K562 (cell line): ENCODE results near the gene SESN3. TPM values are rescaled to one million over a fixed set of nuclear protein-coding genes. Genes with fewer than 3 reads are reported as not detected.

Experiments
- ATAC-seq: fragments of 200-7000 bp; cut with Tn5 transposase; 3 replicates; pipeline ENCODE4 v1.9.1; 2020; ENCODE audit warnings: moderate library complexity
- BruUV-seq: library from RNA; stranded (reverse); fragments of 400-500 nt; replicated peaks from 2 replicates; lab custom pipeline; 2021; lab: Mats Ljungman, UMichigan
- CTCF ChIA-PET: fragments of 300-600 bp; formaldehyde crosslinking; extraction: SDS; loops from one replicate; lab custom pipeline; 2021; ENCODE audit warnings: low intra/inter-chr PET ratio; lab: Yijun Ruan, JAX
- POLR2A ChIA-PET: fragments of 300-600, 350-650 bp; sonication (Branson Sonifier 250); formaldehyde crosslinking; extraction: SDS; loops from one replicate; lab custom pipeline; 2021; ENCODE audit warnings: antibody characterized with exemption, inconsistent platforms; lab: Yijun Ruan, JAX
- DNase-seq, 4 experiments: peaks; one replicate each; pipeline versions ENCODE4 v3.0.0 to v3.0.0-alpha.2; 2011 to 2018; ENCODE audit warnings: low spot score in 3 of 4, mixed read lengths in 3 of 4; ENCODE audit errors: extremely low read depth in 1 of 4
- FAIRE-seq: peaks from 2 replicates; lab custom pipeline; 2011; peaks lifted over from hg19 to GRCh38; lab: Jason Lieb, UNC
- H2AFZ ChIP-seq: 2 replicates; pipeline ENCODE4 v1.6.0; 2011; ENCODE audit warnings: low read depth, low read length, control low read depth, inconsistent platforms
- H3K27ac ChIP-seq: fragments of 200-600 bp; 3 replicates; pipeline ENCODE4 v1.8.0; 2011; ENCODE audit warnings: low read depth, mild to moderate bottlenecking, control low read depth, inconsistent platforms, low read length, moderate library complexity, mixed read lengths; ENCODE audit errors: extremely low read depth
- H3K27me3 ChIP-seq, 2 experiments: fragments of 300-600 bp in 1 of 2; 2 replicates in 1 of 2; 3 replicates in 1 of 2; pipeline versions ENCODE4 v1.6.0 to v1.8.0; 2011; ENCODE audit warnings: inconsistent platforms in 2 of 2, low read length in 2 of 2, mild to moderate bottlenecking in 1 of 2, mixed read lengths in 1 of 2, moderate library complexity in 1 of 2; ENCODE audit not compliant: control insufficient read depth in 2 of 2, insufficient read depth in 2 of 2
- H3K36me3 ChIP-seq: fragments of 300-600 bp; 3 replicates; pipeline ENCODE4 v1.8.0; 2011; ENCODE audit warnings: mild to moderate bottlenecking, low read length, inconsistent platforms; ENCODE audit not compliant: control insufficient read depth, insufficient read depth
- H3K4me1 ChIP-seq, 2 experiments: fragments of 200-600 bp in 1 of 2; replicated peaks in 1 of 2; 2 replicates in 1 of 2; 3 replicates in 1 of 2; pipeline versions ENCODE4 v1.5.1 to v1.8.0; 2011; ENCODE audit warnings: inconsistent platforms in 2 of 2, low read length in 2 of 2, mild to moderate bottlenecking in 1 of 2, mixed read lengths in 1 of 2, moderate library complexity in 1 of 2; ENCODE audit not compliant: control insufficient read depth in 2 of 2, insufficient read depth in 2 of 2
- H3K4me2 ChIP-seq: 2 replicates; pipeline ENCODE4 v1.6.1; 2011; ENCODE audit warnings: low read length, control low read depth, inconsistent platforms, mixed read lengths; ENCODE audit not compliant: insufficient read depth
- H3K4me3 ChIP-seq: fragments of 200-600 bp; sonication (generic), shearing (Covaris generic); 2 replicates; pipeline ENCODE4 v1.5.1; 2016; ENCODE audit warnings: control low read depth, inconsistent platforms
- H3K79me2 ChIP-seq: fragments of 200-600 bp; 3 replicates; pipeline ENCODE4 v1.8.0; 2011; ENCODE audit warnings: low read length, inconsistent platforms; ENCODE audit not compliant: control insufficient read depth, insufficient read depth
- H3K9ac ChIP-seq, 2 experiments: 2 replicates each; pipeline versions ENCODE4 v1.6.0 to v1.6.1; 2011; ENCODE audit warnings: low read depth in 2 of 2, low read length in 2 of 2, control low read depth in 1 of 2, inconsistent platforms in 1 of 2, mild to moderate bottlenecking in 1 of 2, mixed read lengths in 1 of 2; ENCODE audit not compliant: insufficient read depth in 1 of 2
- H3K9me1 ChIP-seq: one replicate; pipeline ENCODE4 v1.6.0; 2011; ENCODE audit warnings: inconsistent platforms, mild to moderate bottlenecking, low read length, moderate library complexity; ENCODE audit not compliant: control insufficient read depth, insufficient read depth
- H3K9me3 ChIP-seq: replicated peaks from 2 replicates; pipeline ENCODE4 v1.5.1; 2011; ENCODE audit warnings: low read depth, low read length, inconsistent platforms; ENCODE audit not compliant: control insufficient read depth, insufficient read depth
- H4K20me1 ChIP-seq: replicated peaks from 2 replicates; pipeline ENCODE4 v1.6.1; 2011; ENCODE audit warnings: low read length, inconsistent platforms, mixed read lengths; ENCODE audit not compliant: control insufficient read depth, insufficient read depth
- ATF1 ChIP-seq, 2 experiments: fragments of 450-650 bp in 1 of 2; IDR thresholded peaks; 2 replicates each; pipeline ENCODE4 v1.6.1; 2016; ENCODE audit warnings: missing compliant biosample characterization in 1 of 2, missing genetic modification characterization in 1 of 2
- CBFA2T2 ChIP-seq: fragments of 450-650 bp; conservative IDR thresholded peaks from 2 replicates; pipeline ENCODE4 v1.6.1; 2017; ENCODE audit warnings: mild to moderate bottlenecking
- CEBPG ChIP-seq, 3 experiments: fragments of 200-800 bp in 1 of 3; sonication (Bioruptor generic) in 1 of 3; sonication (generic) in 1 of 3; formaldehyde crosslinking in 1 of 3; IDR thresholded peaks in 2 of 3; conservative IDR thresholded peaks in 1 of 3; 2 replicates each; pipeline versions ENCODE4 v1.6.1 to v1.8.0; 2016 to 2022; ENCODE audit warnings: missing compliant biosample characterization in 2 of 3, missing genetic modification characterization in 2 of 3, mild to moderate bottlenecking in 1 of 3, missing genetic modification reagents in 1 of 3
- CREB1 ChIP-seq, 2 experiments: sonication (generic) in 1 of 2; formaldehyde crosslinking in 1 of 2; IDR thresholded peaks; 2 replicates each; pipeline versions ENCODE4 v1.6.1 to v1.8.0; 2012 to 2022; ENCODE audit warnings: inconsistent platforms in 1 of 2, mild to moderate bottlenecking in 1 of 2, missing genetic modification reagents in 1 of 2, moderate library complexity in 1 of 2
- FOSL1 ChIP-seq: fragments of 200-800 bp; sonication (Bioruptor generic); conservative IDR thresholded peaks from 2 replicates; pipeline ENCODE4 v1.6.1; 2016; ENCODE audit warnings: missing genetic modification characterization, missing compliant biosample characterization
- JUN ChIP-seq, 2 experiments: sonication (generic) in 1 of 2; formaldehyde crosslinking in 1 of 2; IDR thresholded peaks; 2 replicates each; pipeline versions ENCODE4 v1.6.1 to v1.8.0; 2012 to 2022; ENCODE audit warnings: borderline replicate concordance in 2 of 2, mild to moderate bottlenecking in 2 of 2, improper control_type of control experiment in 1 of 2, low read depth in 1 of 2, low read length in 1 of 2, missing genetic modification reagents in 1 of 2
- JUND ChIP-seq, 2 experiments: IDR thresholded peaks; 2 replicates in 1 of 2; 3 replicates in 1 of 2; pipeline ENCODE4 v1.6.1; 2011; ENCODE audit warnings: borderline replicate concordance in 2 of 2, low read depth in 2 of 2, low read length in 2 of 2, improper control_type of control experiment in 1 of 2, missing biosample characterization in 1 of 2, missing genetic modification characterization in 1 of 2, missing genetic modification reagents in 1 of 2
- NRF1 ChIP-seq, 2 experiments: fragments of 450-650 bp; IDR thresholded peaks in 1 of 2; conservative IDR thresholded peaks in 1 of 2; 2 replicates each; pipeline ENCODE4 v1.6.1; 2014; ENCODE audit warnings: mild to moderate bottlenecking in 2 of 2
- RCOR1 ChIP-seq, 2 experiments: IDR thresholded peaks; 2 replicates each; pipeline ENCODE4 v1.6.1; 2012; ENCODE audit warnings: low read depth in 2 of 2, low read length in 2 of 2, borderline replicate concordance in 1 of 2, improper control_type of control experiment in 1 of 2
- SPI1 ChIP-seq: IDR thresholded peaks from 2 replicates; pipeline ENCODE4 v1.6.1; 2011; ENCODE audit warnings: low read depth, low read length, control low read depth, borderline replicate concordance
- WGBS: fragments of 100-300 bp; shearing (Covaris generic); methylation state at CpG from one replicate; pipeline ENCODE4 v1.1.6; 2016; ENCODE audit warnings: low coverage, mixed read lengths; ENCODE audit not compliant: insufficient coverage; ENCODE audit errors: missing lambda C conversion rate; 5-methylcytosine and 5-hydroxymethylcytosine counted together
- in situ Hi-C: fragments of 300-500 bp; cut with MboI; formaldehyde crosslinking; loops from 4 replicates; pipeline ENCODE4 v1.15.0; 2018; ENCODE audit warnings: inconsistent platforms, mixed read lengths
- intact Hi-C: fragments of 100-400 bp; cut with micrococcal nuclease; formaldehyde crosslinking; loops from 2 replicates; pipeline ENCODE4 v1.14.2; 2022
- polyA plus RNA-seq, 8 experiments: library from polyadenylated mRNA; depleted of rRNA in 4 of 8; stranded (reverse) in 5 of 8; unstranded in 3 of 8; fragments of >200 nt; fragmentation: Nextera tagmentation in 2 of 8; fragmentation: Illumina TruSeq in 1 of 8; extraction: Ambion mirVana in 2 of 8; extraction: Trizol in 1 of 8; gene quantifications; 2 replicates each; pipeline versions ENCODE4 v1.2.1 to v1.2.3, GENCODE V29; 2011 to 2014; ENCODE audit warnings: inconsistent platforms in 1 of 8, missing spikeins in 1 of 8
- total RNA-seq, 7 experiments: library from RNA; depleted of rRNA in 6 of 7; stranded (reverse); fragments of >200 nt in 6 of 7; fragmentation: Illumina TruSeq in 2 of 7; extraction: Trizol in 2 of 7; gene quantifications; 2 replicates each; pipeline versions ENCODE4 v1.2.1 to v1.2.3, GENCODE V29; 2011 to 2021; ENCODE audit warnings: low replicate concordance in 1 of 7
- TF ChIP-seq, protein P1 (sequence below), 2 experiments: fragments of 450-650 bp in 1 of 2; sonication (generic) in 1 of 2; formaldehyde crosslinking in 1 of 2; IDR thresholded peaks in 1 of 2; conservative IDR thresholded peaks in 1 of 2; 2 replicates each; pipeline versions ENCODE4 v1.6.1 to v1.8.1; 2016 to 2023; ENCODE audit warnings: mild to moderate bottlenecking in 2 of 2, moderate library complexity in 2 of 2, inconsistent platforms in 1 of 2, missing genetic modification reagents in 1 of 2
- TF ChIP-seq, protein P2 (sequence below): sonication (generic); formaldehyde crosslinking; IDR thresholded peaks from 2 replicates; pipeline ENCODE4 v1.8.0; 2022; ENCODE audit warnings: missing genetic modification reagents, mild to moderate bottlenecking, moderate library complexity, borderline replicate concordance
- TF ChIP-seq, protein P3 (sequence below), 3 experiments: IDR thresholded peaks in 2 of 3; conservative IDR thresholded peaks in 1 of 3; 2 replicates each; pipeline ENCODE4 v1.5.1; 2011 to 2012; ENCODE audit warnings: low read length in 3 of 3, mild to moderate bottlenecking in 3 of 3, control low read depth in 2 of 3, improper control_type of control experiment in 1 of 3, inconsistent platforms in 1 of 3, low read depth in 1 of 3, mixed read lengths in 1 of 3, moderate library complexity in 1 of 3; ENCODE audit not compliant: insufficient read depth in 2 of 3

Gene SESN3
- total and polyA plus RNA-seq, 9 of the 15 experiments (the other 6 are each of a cell fraction or from before 2014, with no cell fraction given) = 0.44 to 2.6 (median 1.5) TPM

DNA sequence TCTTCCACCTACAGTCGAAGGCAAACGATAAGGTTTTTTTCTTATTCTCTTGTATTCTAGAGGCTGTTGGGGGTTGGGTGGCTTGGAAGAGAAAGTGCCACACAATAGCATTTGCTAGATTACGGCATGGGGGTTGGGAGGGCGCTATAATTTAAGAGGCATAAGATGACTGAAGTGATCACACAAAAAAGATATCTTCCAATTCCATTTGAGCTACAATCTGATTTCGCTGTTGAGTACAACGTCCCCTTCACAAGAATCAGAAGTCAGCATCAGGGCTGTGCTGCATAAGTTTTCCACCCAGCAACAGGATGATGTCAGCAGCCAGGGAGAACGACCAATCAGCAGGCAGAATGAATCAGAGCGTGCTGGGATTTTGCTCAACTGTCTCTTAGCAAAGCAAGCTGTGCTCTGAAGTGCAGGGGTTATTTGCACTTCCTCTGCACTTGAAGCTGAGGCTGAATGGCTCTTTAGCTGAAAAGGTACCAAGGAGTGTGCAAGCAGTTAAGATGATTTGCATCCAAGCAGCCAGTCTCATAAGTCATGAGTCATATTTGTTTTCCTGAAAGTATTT is 23.2 kb upstream of the SESN3 start:
- Histone ChIP-seq H3K4me2 (peak overlapping the region; percentile 3; the same call in 1 of the 2 replicates), H3K27ac (no peak overlapping the region), H4K20me1 (no peaks in the 10 kb centered on the region), H3K9ac (no peak overlapping the region), H3K79me2 (no peaks in the 10 kb centered on the region), H3K4me3 (no peak overlapping the region), H3K27me3 (peaks cover 0 to 2% of the 10 kb centered on the region in 2 experiments; a peak in 1 of 5 replicates), H3K4me1 (peaks cover 0 to 2% of the 10 kb centered on the region in 2 experiments; a peak in 1 of 5 replicates), H3K9me1 (no peaks in the 10 kb centered on the region), H2AFZ (no peak overlapping the region), H3K36me3 (no peaks in the 10 kb centered on the region), H3K9me3 (no peaks in the 10 kb centered on the region; the same call in 1 of the 2 replicates)
- DNase-seq (peak; percentile 12 to 73 (median 36)), ATAC-seq (peak; percentile 96), FAIRE-seq (peak; percentile 77)
- ChIA-PET POLR2A (interaction anchor here (0.6 to 1.3 kb wide), 5 partner anchors 23 to 197 kb away, joined by 3 read pairs; partner anchors contain the start of gene SESN3), CTCF (no interaction called here)
- intact Hi-C loops (no loop called here), in situ Hi-C loops (no loop called here)
- BruUV-seq = no TSS peak
- WGBS = under 1% methylated on average over 8 of the region's 8 CpGs
- no peak for TF ChIP-seq ATF1 (CRISPR knock-in tag; IDR thresholded peaks at IDR 0.05)
- peak; percentile 83 for TF ChIP-seq ATF1 (tag; IDR thresholded peaks at IDR 0.05)
- TF ChIP-seq, protein P1, sequence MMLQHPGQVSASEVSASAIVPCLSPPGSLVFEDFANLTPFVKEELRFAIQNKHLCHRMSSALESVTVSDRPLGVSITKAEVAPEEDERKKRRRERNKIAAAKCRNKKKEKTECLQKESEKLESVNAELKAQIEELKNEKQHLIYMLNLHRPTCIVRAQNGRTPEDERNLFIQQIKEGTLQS (IDR thresholded peaks at IDR 0.05) = peak; percentile 81
- TF ChIP-seq, protein P1 (CRISPR knock-in tag; conservative IDR thresholded peaks at IDR 0.05) = no peak
- TF ChIP-seq, protein P2, sequence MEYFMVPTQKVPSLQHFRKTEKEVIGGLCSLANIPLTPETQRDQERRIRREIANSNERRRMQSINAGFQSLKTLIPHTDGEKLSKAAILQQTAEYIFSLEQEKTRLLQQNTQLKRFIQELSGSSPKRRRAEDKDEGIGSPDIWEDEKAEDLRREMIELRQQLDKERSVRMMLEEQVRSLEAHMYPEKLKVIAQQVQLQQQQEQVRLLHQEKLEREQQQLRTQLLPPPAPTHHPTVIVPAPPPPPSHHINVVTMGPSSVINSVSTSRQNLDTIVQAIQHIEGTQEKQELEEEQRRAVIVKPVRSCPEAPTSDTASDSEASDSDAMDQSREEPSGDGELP (CRISPR knock-in tag) = no peak
- 0 out of 4 replicates have a peak, but pooled peaks of 1 of the 2 experiments have one; percentile 13 for TF ChIP-seq NRF1 (conservative IDR thresholded peaks at IDR 0.05 in 1 of 2, IDR thresholded peaks at IDR 0.05 in 1 of 2)
- peak; percentile 82 for TF ChIP-seq JUND (IDR thresholded peaks at IDR 0.05; ENCODE audit: borderline replicate concordance, low read depth, low read length)
- peak; percentile 89; the same call in 2 of the 3 replicates for TF ChIP-seq JUND (tag; IDR thresholded peaks at IDR 0.05; ENCODE audit: borderline replicate concordance, low read depth, low read length)
- peak in 1 of 2 experiments; percentile 63; a peak in 1 of 4 replicates for TF ChIP-seq RCOR1 (IDR thresholded peaks at IDR 0.05; ENCODE audit: borderline replicate concordance in 1 of 2, low read depth in 2 of 2, low read length in 2 of 2)
- TF ChIP-seq, protein P3, sequence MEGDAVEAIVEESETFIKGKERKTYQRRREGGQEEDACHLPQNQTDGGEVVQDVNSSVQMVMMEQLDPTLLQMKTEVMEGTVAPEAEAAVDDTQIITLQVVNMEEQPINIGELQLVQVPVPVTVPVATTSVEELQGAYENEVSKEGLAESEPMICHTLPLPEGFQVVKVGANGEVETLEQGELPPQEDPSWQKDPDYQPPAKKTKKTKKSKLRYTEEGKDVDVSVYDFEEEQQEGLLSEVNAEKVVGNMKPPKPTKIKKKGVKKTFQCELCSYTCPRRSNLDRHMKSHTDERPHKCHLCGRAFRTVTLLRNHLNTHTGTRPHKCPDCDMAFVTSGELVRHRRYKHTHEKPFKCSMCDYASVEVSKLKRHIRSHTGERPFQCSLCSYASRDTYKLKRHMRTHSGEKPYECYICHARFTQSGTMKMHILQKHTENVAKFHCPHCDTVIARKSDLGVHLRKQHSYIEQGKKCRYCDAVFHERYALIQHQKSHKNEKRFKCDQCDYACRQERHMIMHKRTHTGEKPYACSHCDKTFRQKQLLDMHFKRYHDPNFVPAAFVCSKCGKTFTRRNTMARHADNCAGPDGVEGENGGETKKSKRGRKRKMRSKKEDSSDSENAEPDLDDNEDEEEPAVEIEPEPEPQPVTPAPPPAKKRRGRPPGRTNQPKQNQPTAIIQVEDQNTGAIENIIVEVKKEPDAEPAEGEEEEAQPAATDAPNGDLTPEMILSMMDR (IDR thresholded peaks at IDR 0.05 in 2 of 3, conservative IDR thresholded peaks at IDR 0.05 in 1 of 3; ENCODE audit: insufficient read depth in 2 of 3, low read depth in 1 of 3, low read length in 3 of 3) = no peak
- TF ChIP-seq FOSL1 (tag) = peak; percentile 21; the same call in 1 of the 2 replicates
- peak; percentile 50; the same call in 1 of the 2 replicates for TF ChIP-seq SPI1
- 0 out of 2 replicates have a peak, but pooled peaks have one; percentile 12 for TF ChIP-seq JUN (IDR thresholded peaks at IDR 0.05; ENCODE audit: borderline replicate concordance, low read depth, low read length)
- no peak for TF ChIP-seq JUN (CRISPR knock-in tag; IDR thresholded peaks at IDR 0.05; ENCODE audit: borderline replicate concordance)
- TF ChIP-seq CBFA2T2 = no peak
- TF ChIP-seq CREB1 (IDR thresholded peaks at IDR 0.05) = no peak
- TF ChIP-seq CREB1 (CRISPR knock-in tag; IDR thresholded peaks at IDR 0.05) = peak; percentile 31; the same call in 1 of the 2 replicates
- no peak for TF ChIP-seq CEBPG (CRISPR knock-in tag; IDR thresholded peaks at IDR 0.05)
- 0 out of 4 replicates have a peak, but pooled peaks of 1 of the 2 experiments have one; percentile 13 for TF ChIP-seq CEBPG (tag; conservative IDR thresholded peaks at IDR 0.05 in 1 of 2, IDR thresholded peaks at IDR 0.05 in 1 of 2)
